Gastroesophageal sphincter (tissue), 3 donors: ENCODE results near the gene PPP1R7.

Experiments
- POLR2A ChIP-seq, 2 donors: fragments of 450-650 bp; IDR thresholded peaks; one replicate each; pipeline ENCODE4 v1.6.1; 2017; ENCODE audit warnings: antibody characterized with exemption in 2 of 2, mild to moderate bottlenecking in 2 of 2, moderate library complexity in 1 of 2
- TF ChIP-seq, protein P1 (sequence below), 4 experiments: fragments of 200-600 bp in 2 of 4; fragments of 450-650 bp in 2 of 4; sonication (generic) in 1 of 4; IDR thresholded peaks; one replicate each; pipeline ENCODE4 v1.5.1; 2017 to 2019; ENCODE audit warnings: antibody characterized with exemption in 4 of 4, mild to moderate bottlenecking in 2 of 4, moderate library complexity in 2 of 4

DNA sequence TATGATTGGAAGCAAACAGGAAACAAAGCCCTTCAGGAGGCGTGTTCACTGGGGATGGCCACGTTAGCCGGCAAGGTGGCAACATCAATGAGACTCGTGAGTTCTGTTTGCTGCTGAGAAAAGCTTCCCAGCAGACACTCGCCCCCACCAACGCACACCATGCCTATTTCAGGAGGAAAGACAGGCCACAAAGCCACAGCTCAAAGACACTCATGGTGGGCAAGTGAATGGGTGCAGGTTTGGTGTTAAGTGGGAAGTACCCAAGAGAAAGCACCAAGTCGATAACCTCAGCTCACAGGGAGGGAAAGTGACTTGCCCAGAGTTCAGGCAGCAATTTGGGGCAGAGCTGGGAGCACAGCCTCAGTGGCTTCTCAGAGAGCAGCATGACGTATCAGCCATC, 37.7 kb upstream of the PPP1R7 start:
- TF ChIP-seq, protein P1, sequence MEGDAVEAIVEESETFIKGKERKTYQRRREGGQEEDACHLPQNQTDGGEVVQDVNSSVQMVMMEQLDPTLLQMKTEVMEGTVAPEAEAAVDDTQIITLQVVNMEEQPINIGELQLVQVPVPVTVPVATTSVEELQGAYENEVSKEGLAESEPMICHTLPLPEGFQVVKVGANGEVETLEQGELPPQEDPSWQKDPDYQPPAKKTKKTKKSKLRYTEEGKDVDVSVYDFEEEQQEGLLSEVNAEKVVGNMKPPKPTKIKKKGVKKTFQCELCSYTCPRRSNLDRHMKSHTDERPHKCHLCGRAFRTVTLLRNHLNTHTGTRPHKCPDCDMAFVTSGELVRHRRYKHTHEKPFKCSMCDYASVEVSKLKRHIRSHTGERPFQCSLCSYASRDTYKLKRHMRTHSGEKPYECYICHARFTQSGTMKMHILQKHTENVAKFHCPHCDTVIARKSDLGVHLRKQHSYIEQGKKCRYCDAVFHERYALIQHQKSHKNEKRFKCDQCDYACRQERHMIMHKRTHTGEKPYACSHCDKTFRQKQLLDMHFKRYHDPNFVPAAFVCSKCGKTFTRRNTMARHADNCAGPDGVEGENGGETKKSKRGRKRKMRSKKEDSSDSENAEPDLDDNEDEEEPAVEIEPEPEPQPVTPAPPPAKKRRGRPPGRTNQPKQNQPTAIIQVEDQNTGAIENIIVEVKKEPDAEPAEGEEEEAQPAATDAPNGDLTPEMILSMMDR (IDR thresholded peaks at IDR 0.05): no peak
- no peak for TF ChIP-seq POLR2A (IDR thresholded peaks at IDR 0.05)
